GM21576 (cell line): ENCODE data around the gene PHRF1.
A peak's percentile ranks its signal among the peaks of the same experiment; 100 is the strongest.

Experiments
- ATAC-seq: cut with Tn5 transposase; IDR thresholded peaks from one replicate; pipeline ENCODE4 v1.9.1; 2021; ENCODE audit warnings: mild to moderate bottlenecking, moderate library complexity; ENCODE audit not compliant: unreplicated experiment

PHRF1 gene

DNA sequence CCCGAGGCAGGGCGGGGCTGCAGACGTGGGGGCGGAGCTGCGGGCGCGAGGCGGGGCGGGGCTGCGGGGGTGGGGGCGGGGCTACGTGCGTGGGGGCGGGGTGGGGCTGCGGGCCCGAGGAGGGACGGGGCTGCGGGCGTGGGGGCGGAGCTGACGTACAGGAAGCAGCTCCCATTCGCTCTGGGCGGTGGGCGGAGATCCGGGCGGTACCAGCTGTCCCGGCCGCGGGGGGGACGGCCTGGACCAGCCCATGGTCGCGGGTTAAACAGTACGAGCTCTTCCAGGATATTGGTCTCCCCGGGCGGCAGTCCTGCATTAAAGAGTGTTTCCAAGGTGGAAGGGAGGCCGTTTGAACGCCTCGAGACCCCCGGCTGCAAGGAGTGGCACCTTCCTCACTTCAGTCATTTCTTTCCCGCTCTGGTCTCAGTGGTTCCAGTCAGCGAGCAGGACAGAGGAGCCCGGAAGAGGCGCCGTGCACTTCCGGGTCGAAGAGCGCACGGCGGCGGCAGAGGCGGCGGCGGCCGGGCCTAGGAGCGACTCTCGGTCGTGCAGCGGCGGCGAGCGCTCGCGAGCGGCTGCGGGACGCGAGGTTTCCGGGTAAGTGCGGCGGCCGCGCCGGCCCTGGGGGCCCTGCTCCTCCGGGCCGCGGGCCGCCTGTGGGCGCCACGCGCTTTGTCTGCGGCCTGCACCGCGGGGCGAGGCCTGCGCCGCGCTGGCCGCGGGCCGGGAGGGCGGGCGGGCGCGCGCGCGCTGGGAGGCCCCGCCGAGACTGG lies at the start of gene PHRF1:
Gene PHRF1 (plus strand): TSS at position 475 of the 773 bp plus-strand sequence. CDS start 5,043 bp downstream, outside the sequence.
- peak; percentile 80 for ATAC-seq

DNA sequence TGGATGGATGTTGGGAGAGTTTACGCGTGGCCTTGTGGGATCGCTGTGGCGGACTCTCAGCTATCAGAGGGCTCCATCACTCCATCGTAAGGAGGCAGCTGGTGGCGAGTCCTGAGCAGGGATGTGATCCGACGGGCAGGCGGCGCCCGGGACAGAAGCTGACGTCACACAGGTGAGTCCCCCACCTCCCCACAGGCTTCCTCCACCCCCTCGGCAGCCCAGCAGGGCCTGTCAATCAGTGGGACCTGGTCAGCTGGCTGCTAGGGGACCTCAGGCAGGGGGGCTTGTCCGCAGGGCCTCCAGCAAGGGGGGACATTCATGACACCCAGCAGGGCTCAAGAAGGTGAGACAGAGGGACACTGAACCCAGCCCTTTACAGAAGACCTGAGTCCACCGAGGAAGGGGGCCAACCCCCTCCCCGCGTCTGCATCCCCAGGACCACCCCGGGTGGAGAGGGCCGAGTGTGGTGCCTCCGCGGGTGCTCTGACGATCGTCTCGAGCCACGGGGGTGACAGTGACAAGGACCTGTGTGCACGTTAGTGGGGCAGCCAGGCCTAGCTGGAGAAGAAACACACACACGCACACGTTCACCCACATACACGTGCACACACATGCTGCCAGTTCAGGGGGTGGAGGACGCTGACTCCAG lies 48.0 kb upstream of the PHRF1 start:
- no peak for ATAC-seq

DNA sequence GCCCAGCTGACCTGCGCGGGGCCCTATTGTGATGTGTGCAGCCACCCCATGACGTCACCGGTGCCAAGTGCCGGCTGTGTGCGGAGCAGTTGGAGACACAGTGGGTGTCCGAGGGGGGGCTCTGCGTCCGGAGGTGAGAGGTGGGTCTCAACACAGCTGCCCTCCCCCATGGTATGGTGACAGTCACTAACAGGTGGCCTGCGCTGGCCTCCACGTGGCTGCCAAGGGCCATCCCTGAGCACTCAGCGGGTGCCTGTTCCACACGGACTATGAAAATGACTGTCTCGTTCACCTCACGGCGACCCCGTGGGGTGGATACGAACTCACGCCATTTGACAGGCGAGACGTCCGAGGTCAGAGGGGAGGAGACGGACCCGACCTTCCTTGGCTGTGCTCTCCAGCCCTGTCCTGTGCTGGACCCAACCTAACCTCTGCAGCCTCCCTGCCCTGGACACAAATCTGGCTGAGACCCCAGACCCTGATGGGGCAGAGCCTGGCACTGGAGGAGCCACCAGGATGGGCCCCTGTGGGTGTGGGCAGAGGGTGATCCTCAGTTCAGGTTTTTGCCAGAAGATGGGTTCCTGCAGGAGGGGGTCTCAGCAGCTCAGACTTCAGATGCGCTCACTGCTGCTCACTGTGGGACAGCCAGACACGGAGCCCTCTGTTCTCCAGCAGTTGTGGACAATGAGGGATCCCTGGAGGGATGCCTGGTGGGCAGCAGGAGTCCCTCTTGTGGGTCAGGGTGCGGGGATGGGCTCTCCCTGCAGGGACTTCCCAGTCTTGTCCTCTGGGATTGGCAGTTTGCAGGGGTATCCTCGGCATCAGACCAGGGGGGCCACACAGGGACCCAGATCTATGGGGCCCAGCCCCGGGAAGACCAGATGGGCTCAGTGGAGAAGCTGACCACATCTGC lies 47.2 kb upstream of the PHRF1 start:
- ATAC-seq, result no peak

DNA sequence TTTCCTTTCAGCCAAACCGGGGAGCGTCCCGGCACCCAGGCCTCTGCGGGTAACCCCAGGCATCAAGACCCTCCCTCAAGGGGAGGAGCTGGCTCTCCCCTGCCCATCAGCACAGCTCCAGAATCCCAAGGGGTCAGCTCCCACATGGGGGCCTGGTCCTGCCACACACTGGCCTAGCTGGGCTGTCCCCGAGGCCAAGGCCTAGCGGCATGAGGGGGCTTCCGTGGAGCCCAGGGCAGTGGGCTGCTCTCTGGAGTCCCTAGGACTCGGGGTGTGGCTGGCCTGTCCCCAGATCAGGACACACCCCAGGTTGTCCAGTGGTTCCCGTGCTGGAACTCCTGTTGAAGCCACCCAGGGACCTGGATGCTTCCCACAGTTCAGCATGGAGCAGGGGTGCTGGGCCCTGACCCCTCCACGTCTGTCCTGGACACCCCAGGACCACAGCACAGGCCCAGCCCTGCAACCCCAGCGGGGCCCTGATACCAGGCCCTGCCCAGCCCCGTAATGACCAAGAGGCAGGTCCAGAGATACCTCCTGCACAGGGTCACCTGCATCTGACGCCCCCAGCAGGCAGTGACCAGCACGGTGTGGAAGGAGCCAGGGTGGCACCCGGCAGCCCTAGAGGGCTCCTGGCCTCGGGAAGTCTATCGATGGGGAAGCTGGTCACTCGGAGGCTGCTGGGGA lies 46.4 kb upstream of the PHRF1 start:
- no peak for ATAC-seq

GRCh38 chr11:530960-531831 lies 45.1 kb upstream of the PHRF1 start:
- no peak for ATAC-seq

DNA sequence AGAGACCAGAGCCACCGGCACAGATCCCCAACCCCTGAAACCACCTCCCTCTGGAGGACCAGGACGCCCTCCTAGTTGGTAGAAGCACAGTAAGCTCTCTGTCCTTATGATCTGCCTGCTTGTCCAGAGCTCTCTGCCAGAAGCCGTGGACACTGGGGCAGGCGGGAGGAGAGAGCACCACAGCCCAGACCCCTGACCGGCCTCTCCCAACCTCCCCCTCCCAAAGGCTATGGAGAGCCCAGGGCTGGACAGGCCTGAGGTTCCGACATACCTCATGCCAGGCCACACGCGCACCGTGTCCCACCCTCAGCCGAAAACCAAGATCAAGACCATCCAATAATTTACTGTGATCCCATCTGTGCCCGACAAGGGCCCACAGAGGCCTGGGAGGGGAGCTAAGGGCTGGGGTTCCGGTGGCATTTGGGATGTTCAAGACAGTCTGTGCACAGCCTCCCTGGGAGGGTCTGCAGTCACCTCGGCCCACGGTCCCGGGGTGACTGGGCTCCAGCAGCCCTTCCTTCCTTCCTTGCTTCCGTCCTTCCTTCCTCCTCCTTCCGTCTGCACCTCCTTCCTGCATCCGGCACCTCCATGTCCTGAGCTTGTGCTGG lies 44.2 kb upstream of the PHRF1 start:
- no peak for ATAC-seq

DNA sequence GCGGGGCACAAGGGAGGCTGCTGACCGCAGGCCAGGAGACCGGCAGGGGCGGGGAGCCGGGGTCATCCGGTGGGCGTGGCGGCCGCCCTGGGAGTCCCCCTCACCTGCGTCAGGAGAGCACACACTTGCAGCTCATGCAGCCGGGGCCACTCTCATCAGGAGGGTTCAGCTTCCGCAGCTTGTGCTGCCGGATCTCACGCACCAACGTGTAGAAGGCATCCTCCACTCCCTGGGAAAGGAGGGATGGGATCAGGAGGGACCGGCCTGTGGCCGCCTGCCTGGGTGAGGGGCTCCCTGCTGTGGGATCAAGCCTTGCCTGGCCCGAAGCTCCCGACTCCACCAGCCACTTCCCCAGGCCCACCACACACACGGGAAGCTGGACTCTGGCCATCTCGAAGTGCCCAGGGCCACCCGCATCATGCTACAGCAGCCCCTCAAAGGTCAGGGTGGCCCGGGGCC lies 43.7 kb upstream of the PHRF1 start:
- no peak for ATAC-seq

GRCh38 chr11:532986-533585 lies 43.2 kb upstream of the PHRF1 start:
- ATAC-seq, result no peak

DNA sequence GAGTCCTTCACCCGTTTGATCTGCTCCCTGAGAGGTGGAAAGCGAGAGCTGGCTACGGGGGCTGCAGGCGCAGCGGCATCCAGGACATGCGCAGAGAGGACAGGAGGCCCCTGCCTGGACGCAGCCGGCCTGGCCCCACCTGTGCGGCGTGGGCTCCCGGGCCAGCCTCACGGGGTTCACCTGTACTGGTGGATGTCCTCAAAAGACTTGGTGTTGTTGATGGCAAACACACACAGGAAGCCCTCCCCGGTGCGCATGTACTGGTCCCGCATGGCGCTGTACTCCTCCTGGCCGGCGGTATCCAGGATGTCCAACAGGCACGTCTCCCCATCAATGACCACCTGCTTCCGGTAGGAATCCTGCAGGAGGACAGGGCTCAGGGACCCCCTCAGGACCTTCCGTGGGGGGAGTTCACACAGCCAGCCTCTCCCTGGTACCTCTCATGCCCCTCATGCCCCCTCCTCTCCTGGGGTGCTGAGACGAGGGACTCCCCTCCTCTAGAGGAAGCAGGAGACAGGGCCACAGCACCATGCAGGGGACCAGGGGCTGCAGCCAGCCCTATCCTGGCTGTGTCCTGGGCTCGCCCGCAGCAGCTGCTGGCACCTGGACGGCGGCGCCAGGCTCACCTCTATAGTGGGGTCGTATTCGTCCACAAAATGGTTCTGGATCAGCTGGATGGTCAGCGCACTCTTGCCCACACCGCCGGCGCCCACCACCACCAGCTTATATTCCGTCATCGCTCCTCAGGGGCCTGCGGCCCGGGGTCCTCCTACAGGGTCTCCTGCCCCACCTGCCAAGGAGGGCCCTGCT lies 42.5 kb upstream of the PHRF1 start:
- ATAC-seq, result no peak

DNA sequence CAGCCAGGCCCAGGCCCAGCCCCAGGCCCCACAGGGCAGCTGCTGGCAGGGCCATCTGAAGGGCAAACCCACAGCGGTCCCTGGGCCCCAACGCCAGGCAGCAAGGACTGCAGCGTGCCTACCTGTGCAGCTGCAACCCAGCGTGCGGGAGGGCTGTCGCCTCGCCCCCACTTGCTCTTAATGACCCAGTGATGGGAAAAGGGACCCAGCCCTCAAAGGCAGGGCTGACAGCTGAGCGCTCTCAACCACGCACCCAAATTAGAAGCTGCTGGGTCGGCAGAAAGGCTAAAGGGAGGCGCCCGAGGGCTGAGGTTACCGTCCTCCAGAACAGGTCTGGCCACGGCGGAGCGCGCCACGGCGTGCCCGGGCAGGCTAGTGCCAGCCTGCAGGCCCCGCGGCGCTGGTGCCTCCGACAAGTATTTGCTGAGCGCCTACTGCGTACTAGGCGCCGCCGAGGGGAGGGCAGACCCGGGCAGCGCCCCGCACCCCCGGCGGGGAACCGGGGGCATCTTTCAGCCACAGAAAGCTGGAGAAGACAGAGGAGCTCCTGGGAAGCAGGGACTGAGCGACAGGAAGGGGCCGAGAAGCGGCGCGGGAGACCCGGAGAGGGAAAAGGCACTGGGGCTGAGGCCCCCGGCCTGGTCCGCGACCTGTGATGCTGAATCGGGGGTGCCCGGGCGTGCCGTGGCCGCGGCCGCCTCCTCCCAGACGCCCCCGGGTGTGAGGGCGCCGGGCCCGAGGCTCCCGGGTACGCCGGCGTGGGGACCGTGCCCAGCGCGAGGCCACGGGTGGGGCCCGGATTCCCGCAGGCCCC lies 41.7 kb upstream of the PHRF1 start:
- ATAC-seq, result no peak

DNA sequence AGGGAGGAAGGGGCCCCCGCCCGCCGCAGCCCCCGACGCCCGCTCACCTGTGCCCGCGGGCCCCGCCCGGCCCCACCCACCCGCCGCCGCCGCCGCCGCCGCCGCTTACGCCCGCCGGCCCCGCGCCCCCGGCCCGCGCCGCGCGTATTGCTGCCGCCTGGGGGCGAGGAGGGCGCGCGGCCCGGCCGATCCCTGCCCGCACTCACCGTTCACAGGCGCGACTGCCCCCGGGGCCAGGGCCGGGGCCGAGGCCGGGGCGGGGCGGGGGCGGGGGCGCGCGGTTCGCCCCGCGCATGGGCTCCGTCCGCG lies 41.1 kb upstream of the PHRF1 start:
- ATAC-seq, result no peak

DNA sequence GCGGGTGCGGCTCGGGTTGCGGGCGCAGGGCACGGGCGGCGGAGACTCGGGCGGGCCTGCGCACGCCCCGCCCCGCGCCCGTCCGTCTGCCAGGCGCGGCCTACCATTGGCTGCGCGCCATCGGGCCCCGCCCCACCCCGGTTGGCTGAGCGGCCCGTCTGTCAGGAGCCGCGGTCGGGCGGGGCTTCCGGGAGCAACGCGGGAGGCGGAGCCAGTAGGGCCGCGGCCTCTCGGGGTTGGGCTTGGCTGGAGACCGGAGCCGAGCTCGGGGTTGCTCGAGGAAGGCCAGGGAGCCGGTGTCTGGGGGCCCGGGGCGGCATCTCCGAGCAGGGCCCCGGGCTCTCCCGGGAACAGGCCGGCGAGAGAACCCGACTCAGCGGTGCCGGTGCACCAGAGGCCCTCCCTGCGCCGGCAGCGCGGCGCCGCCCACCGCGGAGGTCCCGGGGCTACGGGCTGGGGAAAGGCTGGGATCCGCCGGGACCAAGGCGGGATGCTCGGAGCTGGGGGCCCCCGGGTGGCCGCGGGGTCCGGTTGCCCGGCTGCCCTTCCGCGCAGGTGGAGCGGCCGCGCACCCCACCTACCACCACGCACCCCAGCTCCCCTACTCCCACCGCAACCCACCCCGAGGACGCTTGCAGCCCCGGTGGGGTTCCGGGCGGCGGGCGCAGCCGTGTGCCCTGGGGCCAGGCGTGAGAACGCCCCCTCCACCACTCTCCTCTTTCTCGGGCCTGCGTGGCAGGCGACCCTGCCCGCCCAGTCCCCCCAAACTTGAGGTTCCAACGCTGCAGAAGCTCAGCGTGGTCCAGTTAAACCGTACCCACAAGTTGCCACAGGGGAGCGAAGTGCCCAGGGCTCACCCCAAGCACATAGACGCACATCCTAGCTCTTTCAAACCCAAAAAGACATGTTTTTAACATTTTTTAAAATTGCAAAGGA lies 40.5 kb upstream of the PHRF1 start, which contains the start of gene HRAS:
Gene HRAS (minus strand): TSS at position 58 of the 936 bp plus-strand sequence.
- peak; percentile 63 for ATAC-seq

DNA sequence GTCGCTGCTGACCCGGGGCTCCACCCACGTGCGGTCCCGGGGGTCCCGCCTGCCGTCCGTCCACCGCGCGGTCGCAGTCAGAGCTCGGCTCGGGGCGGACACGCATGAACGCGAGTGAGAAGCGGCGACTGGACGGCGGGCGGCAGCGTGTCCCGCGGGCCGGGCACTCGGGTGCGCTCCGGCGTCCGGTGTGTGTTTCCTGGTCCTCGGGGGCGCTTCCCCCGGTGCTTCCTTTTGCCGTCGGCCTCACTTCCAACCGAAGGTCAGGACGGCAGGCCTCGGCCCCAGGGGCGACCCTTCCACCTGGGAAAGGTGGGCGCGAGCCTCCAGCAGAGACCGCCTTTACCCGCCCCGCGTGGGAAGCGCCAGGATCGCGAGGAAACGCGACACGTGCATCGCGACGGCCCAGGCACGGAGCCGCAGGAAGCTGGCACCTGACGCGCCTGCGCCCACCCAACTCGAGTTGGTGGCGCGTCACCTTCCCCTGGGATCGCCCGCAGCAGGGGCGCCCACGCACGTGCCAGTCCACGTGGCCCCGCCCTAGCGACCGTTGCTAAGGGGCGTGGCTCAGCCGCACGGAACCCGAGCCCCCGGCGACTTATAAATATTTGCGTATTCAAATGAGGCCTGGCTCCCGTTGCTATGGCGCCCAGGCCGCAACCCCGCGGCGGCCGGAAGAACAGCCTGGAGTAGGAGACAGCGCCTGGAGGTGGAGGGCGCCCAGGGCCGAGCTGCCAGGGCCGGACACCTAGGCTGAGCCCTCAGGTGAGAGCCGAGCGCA lies 39.2 kb upstream of the PHRF1 start, which contains the start of gene LRRC56:
Gene LRRC56 (plus strand): TSS at position 687 of the 781 bp plus-strand sequence. CDS start 3,158 bp downstream, outside the sequence.
- ATAC-seq, result peak; percentile 49

DNA sequence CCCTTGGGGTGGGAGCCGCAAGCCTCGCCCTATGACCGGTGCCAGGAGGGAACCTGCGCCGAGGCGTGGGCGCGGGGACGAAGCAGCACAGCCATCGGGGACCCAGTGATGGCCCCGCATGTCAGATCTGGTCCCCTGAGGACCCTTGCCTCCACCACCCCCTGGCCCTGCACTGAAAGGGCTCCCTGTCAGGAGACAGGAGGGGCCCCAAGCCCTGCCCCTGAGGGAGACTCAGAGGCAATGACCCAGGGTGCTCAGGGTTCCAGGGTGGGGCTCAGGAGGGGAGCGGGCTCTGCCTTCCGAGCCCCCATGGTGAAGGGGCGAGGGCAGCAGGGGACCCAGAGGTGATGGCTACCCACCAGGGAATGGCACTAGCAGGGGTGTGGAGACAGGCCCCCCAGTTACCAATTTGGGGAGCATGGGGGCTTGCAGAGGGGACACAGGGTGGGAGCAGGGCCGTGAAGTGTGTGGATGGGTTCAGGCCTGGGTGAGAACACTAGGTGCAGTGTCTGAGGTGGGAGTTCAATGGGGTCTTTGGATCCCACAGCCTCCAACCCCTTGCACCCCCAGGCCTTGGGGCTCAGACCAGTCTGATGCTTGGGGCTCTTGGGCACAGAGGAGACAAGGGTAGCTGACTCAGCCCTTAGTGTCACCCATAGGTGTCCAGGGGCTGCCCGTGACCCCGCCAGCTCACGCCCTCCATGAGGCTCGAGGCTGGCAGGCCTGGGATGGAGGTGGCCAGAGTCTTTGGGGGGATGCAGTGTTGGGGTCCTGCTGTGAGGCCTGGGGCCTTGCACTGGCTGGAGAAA lies 38.4 kb upstream of the PHRF1 start:
- no peak for ATAC-seq
